HCT116 (cell line): ENCODE data around the gene TAF1.

ENCODE experiments used
- EGR1 ChIP-seq: IDR thresholded peaks from 2 replicates; pipeline ENCODE4 v1.6.1; 2012; ENCODE audit warnings: low read depth
- ELF1 ChIP-seq: IDR thresholded peaks from 2 replicates; pipeline ENCODE4 v1.6.1; 2012; ENCODE audit warnings: low read depth, borderline replicate concordance
- EZH2 ChIP-seq: fragments of 200-600 bp; sonication (generic); IDR thresholded peaks from 2 replicates; pipeline ENCODE4 v1.6.1; 2017; ENCODE audit warnings: antibody characterized with exemption, mixed run types
- EZH2phosphoT487 ChIP-seq: fragments of 200-600 bp; IDR thresholded peaks from 2 replicates; pipeline ENCODE4 v1.6.1; 2018; ENCODE audit warnings: antibody characterized with exemption, borderline replicate concordance
- FOSL1 ChIP-seq: IDR thresholded peaks from 2 replicates; pipeline ENCODE4 v1.6.1; 2012; ENCODE audit warnings: low read depth
- JUND ChIP-seq: IDR thresholded peaks from 2 replicates; pipeline ENCODE4 v1.6.1; 2012
- POLR2A ChIP-seq: IDR thresholded peaks from 2 replicates; pipeline ENCODE4 v1.7.0; 2011; ENCODE audit warnings: borderline replicate concordance; ENCODE audit not compliant: insufficient read depth, insufficient read length; ENCODE audit errors: extremely low read depth
- POLR2AphosphoS5 ChIP-seq: IDR thresholded peaks from 2 replicates; pipeline ENCODE4 v1.6.1; 2011; ENCODE audit warnings: mild to moderate bottlenecking, low read depth, low read length, moderate library complexity
- RAD21 ChIP-seq: IDR thresholded peaks from 2 replicates; pipeline ENCODE4 v1.6.1; 2012; ENCODE audit warnings: low read depth, mild to moderate bottlenecking
- SRF ChIP-seq: IDR thresholded peaks from 2 replicates; pipeline ENCODE4 v1.6.1; 2012; ENCODE audit warnings: low read depth
- ZNF274 ChIP-seq: fragments of 200-500 bp; sonication (Bioruptor generic); IDR thresholded peaks from 2 replicates; pipeline ENCODE4 v1.6.1; 2014; ENCODE audit warnings: mild to moderate bottlenecking, low read depth, low read length, inconsistent platforms
- TF ChIP-seq, protein P1 (sequence below), 3 experiments: fragments of 200-600 bp in 1 of 3; sonication (generic) in 1 of 3; IDR thresholded peaks in 2 of 3; conservative IDR thresholded peaks in 1 of 3; 2 replicates each; pipeline ENCODE4 v1.5.1; 2012 to 2017; ENCODE audit warnings: low read depth in 2 of 3, low read length in 2 of 3, antibody characterized with exemption in 1 of 3, borderline replicate concordance in 1 of 3, control low read depth in 1 of 3, mild to moderate bottlenecking in 1 of 3, mixed read lengths in 1 of 3, mixed run types in 1 of 3, moderate library complexity in 1 of 3; ENCODE audit not compliant: insufficient read depth in 1 of 3
- TF ChIP-seq, protein P2 (sequence below): IDR thresholded peaks from 2 replicates; pipeline ENCODE4 v1.6.1; 2012

GRCh38 chrX:71367396-71367795 lies 1.2 kb downstream of the TAF1 start:
- TF ChIP-seq EZH2phosphoT487 (no peak), ELF1 (no peak), ZNF274 (no peak), EZH2 (no peak), POLR2A (no peak), POLR2AphosphoS5 (no peak), EGR1 (no peak), SRF (no peak), FOSL1 (no peak), RAD21 (no peak), JUND (no peak)
- TF ChIP-seq, protein P1, sequence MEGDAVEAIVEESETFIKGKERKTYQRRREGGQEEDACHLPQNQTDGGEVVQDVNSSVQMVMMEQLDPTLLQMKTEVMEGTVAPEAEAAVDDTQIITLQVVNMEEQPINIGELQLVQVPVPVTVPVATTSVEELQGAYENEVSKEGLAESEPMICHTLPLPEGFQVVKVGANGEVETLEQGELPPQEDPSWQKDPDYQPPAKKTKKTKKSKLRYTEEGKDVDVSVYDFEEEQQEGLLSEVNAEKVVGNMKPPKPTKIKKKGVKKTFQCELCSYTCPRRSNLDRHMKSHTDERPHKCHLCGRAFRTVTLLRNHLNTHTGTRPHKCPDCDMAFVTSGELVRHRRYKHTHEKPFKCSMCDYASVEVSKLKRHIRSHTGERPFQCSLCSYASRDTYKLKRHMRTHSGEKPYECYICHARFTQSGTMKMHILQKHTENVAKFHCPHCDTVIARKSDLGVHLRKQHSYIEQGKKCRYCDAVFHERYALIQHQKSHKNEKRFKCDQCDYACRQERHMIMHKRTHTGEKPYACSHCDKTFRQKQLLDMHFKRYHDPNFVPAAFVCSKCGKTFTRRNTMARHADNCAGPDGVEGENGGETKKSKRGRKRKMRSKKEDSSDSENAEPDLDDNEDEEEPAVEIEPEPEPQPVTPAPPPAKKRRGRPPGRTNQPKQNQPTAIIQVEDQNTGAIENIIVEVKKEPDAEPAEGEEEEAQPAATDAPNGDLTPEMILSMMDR (IDR thresholded peaks at IDR 0.05 in 2 of 3, conservative IDR thresholded peaks at IDR 0.05 in 1 of 3; ENCODE audit: borderline replicate concordance in 1 of 3, insufficient read depth in 1 of 3, low read depth in 2 of 3, low read length in 2 of 3) = no peak
- TF ChIP-seq, protein P2, sequence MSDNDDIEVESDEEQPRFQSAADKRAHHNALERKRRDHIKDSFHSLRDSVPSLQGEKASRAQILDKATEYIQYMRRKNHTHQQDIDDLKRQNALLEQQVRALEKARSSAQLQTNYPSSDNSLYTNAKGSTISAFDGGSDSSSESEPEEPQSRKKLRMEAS = no peak
